Liver (tissue), 9 donors: ENCODE measurements around the gene ACACB. TPM values are rescaled to one million over a fixed set of nuclear protein-coding genes. Genes with fewer than 3 reads are reported as not detected.

Experiments used
- DNase-seq: peaks from one replicate; pipeline ENCODE4 v3.0.0-alpha.2; 2017; ENCODE audit warnings: low spot score
- H3K27ac ChIP-seq, 2 donors: one replicate each; pipeline ENCODE4 v1.7.0; 2013; ENCODE audit warnings: inconsistent platforms in 2 of 2, low read length in 2 of 2, control low read depth in 1 of 2, low read depth in 1 of 2, mild to moderate bottlenecking in 1 of 2
- H3K27me3 ChIP-seq, 4 donors: one replicate each; pipeline versions ENCODE4 v1.6.1 to v1.7.0; 2013; ENCODE audit warnings: low read length in 3 of 4, inconsistent platforms in 1 of 4, mild to moderate bottlenecking in 1 of 4, moderate library complexity in 1 of 4; ENCODE audit not compliant: control insufficient read depth in 4 of 4, insufficient read depth in 4 of 4
- H3K36me3 ChIP-seq, 4 donors: one replicate each; pipeline versions ENCODE4 v1.6.1 to v1.7.0; 2013; ENCODE audit warnings: low read length in 3 of 4, mild to moderate bottlenecking in 3 of 4, low read depth in 1 of 4, moderate library complexity in 1 of 4; ENCODE audit not compliant: control insufficient read depth in 4 of 4, insufficient read depth in 3 of 4
- H3K4me1 ChIP-seq, 4 donors: one replicate each; pipeline versions ENCODE4 v1.6.1 to v1.7.0; 2013; ENCODE audit warnings: low read length in 3 of 4, mild to moderate bottlenecking in 3 of 4, moderate library complexity in 1 of 4; ENCODE audit not compliant: control insufficient read depth in 4 of 4, insufficient read depth in 4 of 4
- H3K4me3 ChIP-seq, 3 donors: one replicate each; pipeline versions ENCODE4 v1.6.1 to v1.7.0; 2013; ENCODE audit warnings: low read length in 3 of 3, control low read depth in 1 of 3, low read depth in 1 of 3, mild to moderate bottlenecking in 1 of 3
- H3K9ac ChIP-seq, 2 donors: one replicate each; pipeline ENCODE4 v1.7.0; 2013; ENCODE audit warnings: low read length in 2 of 2, mild to moderate bottlenecking in 2 of 2, moderate library complexity in 2 of 2, control low read depth in 1 of 2, low read depth in 1 of 2
- H3K9me3 ChIP-seq, 4 donors: one replicate each; pipeline versions ENCODE4 v1.6.1 to v1.7.0; 2013; ENCODE audit warnings: low read length in 3 of 4; ENCODE audit not compliant: control insufficient read depth in 4 of 4
- FOXA1 ChIP-seq: IDR thresholded peaks from 2 replicates; pipeline ENCODE4 v1.6.1; 2016; ENCODE audit warnings: antibody characterized with exemption
- HNF4A ChIP-seq, 2 donors: conservative IDR thresholded peaks; 2 replicates each; pipeline ENCODE4 v1.6.1; 2016; ENCODE audit warnings: antibody characterized with exemption in 2 of 2, mild to moderate bottlenecking in 2 of 2
- RXRA ChIP-seq, 2 donors: IDR thresholded peaks; 2 replicates each; pipeline ENCODE4 v1.6.1; 2017 to 2018; ENCODE audit warnings: antibody characterized with exemption in 2 of 2, mild to moderate bottlenecking in 1 of 2
- SP1 ChIP-seq: IDR thresholded peaks from 2 replicates; pipeline ENCODE4 v1.6.1; 2018; ENCODE audit warnings: antibody characterized with exemption, mild to moderate bottlenecking
- WGBS: extraction: QIAGEN DNeasy Blood & Tissue Kit; methylation state at CpG from one replicate; pipeline ENCODE4 v1.1.7; 2013; 5-methylcytosine and 5-hydroxymethylcytosine counted together
- polyA plus RNA-seq, 2 donors: library from polyadenylated mRNA; stranded (reverse) in 1 of 2; unstranded in 1 of 2; fragments of 200-250 nt in 1 of 2; fragments of >200 nt in 1 of 2; fragmentation: Nextera tagmentation in 1 of 2; extraction: Ambion mirVana in 1 of 2; gene quantifications; one replicate each; pipeline versions ENCODE4 v1.2.1 to v1.2.3, GENCODE V29; 2013 to 2015
- total RNA-seq, 2 donors: library from RNA; depleted of rRNA; stranded (reverse); fragments of >200 nt; gene quantifications; one replicate each; pipeline ENCODE4 v1.2.3, GENCODE V29; 2014
- donor health status: healthy.
- donor health status: healthy.
- donor health status: healthy.
- donor health status: healthy.
- donor health status: healthy.

Gene ACACB
- total and polyA plus RNA-seq, 4 donors: 12.9 to 288 (median 52.1) TPM

DNA sequence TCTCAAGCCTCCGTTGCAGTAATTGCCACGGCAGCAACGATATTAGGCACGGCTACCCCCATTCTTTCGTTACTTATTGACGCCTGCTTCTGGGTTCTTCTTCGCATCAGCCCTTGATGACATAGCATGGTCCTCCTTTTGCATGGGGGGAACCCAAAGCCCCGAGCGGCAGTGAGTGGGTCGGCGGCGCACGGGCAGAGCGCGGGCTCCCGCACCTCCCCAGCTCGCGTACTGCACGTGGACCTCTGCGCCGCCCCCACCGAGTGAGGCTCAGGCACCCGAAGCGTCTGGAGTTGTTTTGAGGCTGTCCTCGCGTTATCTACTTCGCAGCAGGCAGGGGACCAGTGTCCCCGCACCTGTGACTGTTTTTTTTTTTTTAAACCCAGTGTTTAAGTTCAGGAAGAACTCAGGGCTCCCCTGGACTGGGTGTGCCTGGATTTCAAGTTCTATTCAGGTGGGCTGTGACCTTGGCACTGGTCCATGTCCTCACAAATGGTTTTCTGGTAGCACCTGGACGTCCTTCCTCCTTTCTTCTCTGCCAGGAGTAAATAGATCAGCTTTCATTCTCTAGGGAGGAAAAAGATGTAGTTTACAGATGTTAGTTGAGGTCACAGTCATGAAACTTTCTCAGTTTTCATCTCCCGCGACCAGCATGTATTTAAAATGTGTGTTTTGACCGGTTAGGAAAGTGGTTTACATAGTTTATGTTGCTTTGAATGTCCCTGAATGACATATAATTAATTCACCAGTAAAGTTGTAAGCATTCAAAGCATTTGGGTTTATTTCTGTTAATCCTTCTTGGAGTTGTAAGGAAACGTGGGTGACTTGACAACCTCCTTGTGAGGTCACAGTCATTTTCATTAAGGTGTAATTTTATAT, 194.1 kb downstream of the ACACB start:
- Histone ChIP-seq H3K36me3 (no peaks in the 10 kb centered on the region), H3K4me3 (peak overlapping the region in 2 of 3 donors; percentile 3 to 63)
- no peak for DNase-seq

More for the DNA sequence above, 194.1 kb downstream of the ACACB start:
- Histone ChIP-seq H3K27me3 (peaks cover 0 to 4% (median 2%) of the 10 kb centered on the region in 4 donors), H3K4me1 (peaks cover 2 to 21% (median 8%) of the 10 kb centered on the region in 4 donors), H3K9ac (no peak overlapping the region), H3K27ac (no peak overlapping the region), H3K9me3 (no peaks in the 10 kb centered on the region)
- 16% methylated on average over 33 of the region's 33 CpGs for WGBS
- TF ChIP-seq RXRA (IDR thresholded peaks at IDR 0.05) (no peak), HNF4A (conservative IDR thresholded peaks at IDR 0.05) (no peak), FOXA1 (no peak), SP1 (no peak)

Other genes starting within 250 kb of the ACACB start
- 10 to 100 TPM in 1 of 2 donors, under 1 TPM in 1; 0.84 to 28.3 TPM for gene DAO, start 236.5 kb upstream of the ACACB start, total RNA-seq
- 10 to 100 TPM; 17.6 to 51.4 TPM for gene DAO, start 236.5 kb upstream of the ACACB start, polyA plus RNA-seq
- gene SVOP, start 95.5 kb upstream of the ACACB start, total RNA-seq: not detected
- gene SVOP, start 95.5 kb upstream of the ACACB start, polyA plus RNA-seq: under 1 TPM in 1 of 2 donors, not detected in 1; 0.10 TPM
- 10 to 100 TPM in 1 of 2 donors, 1 to 10 TPM in 1; 6.4 to 12.1 TPM for gene USP30, start 64.0 kb upstream of the ACACB start, total RNA-seq
- 10 to 100 TPM in 1 of 2 donors, 1 to 10 TPM in 1; 7.8 to 11.0 TPM for gene USP30, start 64.0 kb upstream of the ACACB start, polyA plus RNA-seq
- 10 to 100 TPM in 1 of 2 donors, 1 to 10 TPM in 1; 6.8 to 24.2 TPM for gene ALKBH2, start 23.1 kb upstream of the ACACB start, total RNA-seq
- 10 to 100 TPM; 15.7 to 24.7 TPM for gene ALKBH2, start 23.1 kb upstream of the ACACB start, polyA plus RNA-seq
- 10 to 100 TPM in 1 of 2 donors, 1 to 10 TPM in 1; 9.4 to 22.1 TPM for gene UNG, start 19.0 kb upstream of the ACACB start, total RNA-seq
- 10 to 100 TPM; 14.1 to 15.7 TPM for gene UNG, start 19.0 kb upstream of the ACACB start, polyA plus RNA-seq
- gene FOXN4, start 192.7 kb downstream of the ACACB start, total RNA-seq: not detected
- not detected for gene FOXN4, start 192.7 kb downstream of the ACACB start, polyA plus RNA-seq
- not detected for gene MYO1H, start 231.3 kb downstream of the ACACB start, total RNA-seq
- gene MYO1H, start 231.3 kb downstream of the ACACB start, polyA plus RNA-seq: not detected